Kidney (tissue), 14 donors: Measurements from ENCODE around the gene GRHL1. TPM values are rescaled to one million over a fixed set of nuclear protein-coding genes. Genes with fewer than 3 reads are reported as not detected.

Experiments
- DNase-seq, 5 donors: peaks; one replicate each; pipeline ENCODE4 v3.0.0-alpha.2; 2013 to 2020
- FAIRE-seq: peaks from 2 replicates; lab custom pipeline; 2012; peaks lifted over from hg19 to GRCh38; lab: Jason Lieb, UNC
- H3K27ac ChIP-seq, 2 donors: one replicate each; pipeline ENCODE4 v1.7.0; 2013; ENCODE audit warnings: low read depth in 2 of 2, low read length in 2 of 2, inconsistent platforms in 1 of 2
- H3K27me3 ChIP-seq: one replicate; pipeline ENCODE4 v1.7.1; 2013; ENCODE audit warnings: low read length, inconsistent platforms; ENCODE audit not compliant: control insufficient read depth, insufficient read depth
- H3K36me3 ChIP-seq, 3 donors: one replicate each; pipeline versions ENCODE4 v1.7.0 to v1.7.1; 2013; ENCODE audit warnings: low read length in 3 of 3, control low read depth in 1 of 3, inconsistent platforms in 1 of 3; ENCODE audit not compliant: insufficient read depth in 3 of 3, control insufficient read depth in 2 of 3
- H3K4me1 ChIP-seq, 3 donors: one replicate each; pipeline versions ENCODE4 v1.7.0 to v1.7.1; 2013; ENCODE audit warnings: low read length in 3 of 3, inconsistent platforms in 1 of 3, low read depth in 1 of 3; ENCODE audit not compliant: control insufficient read depth in 2 of 3, insufficient read depth in 2 of 3
- H3K4me3 ChIP-seq, 3 donors: one replicate each; pipeline versions ENCODE4 v1.7.0 to v1.8.1; 2013; ENCODE audit warnings: low read length in 3 of 3, control low read depth in 1 of 3, inconsistent platforms in 1 of 3
- H3K9ac ChIP-seq, 3 donors: one replicate each; pipeline versions ENCODE4 v1.7.0 to v1.7.1; 2013; ENCODE audit warnings: low read length in 3 of 3, control low read depth in 1 of 3, inconsistent platforms in 1 of 3
- H3K9me3 ChIP-seq, 3 donors: one replicate each; pipeline versions ENCODE4 v1.7.0 to v1.7.1; 2013; ENCODE audit warnings: low read length in 3 of 3, control low read depth in 1 of 3, inconsistent platforms in 1 of 3; ENCODE audit not compliant: control insufficient read depth in 2 of 3, insufficient read depth in 1 of 3
- CTCF ChIP-seq: IDR thresholded peaks from 3 replicates; pipeline ENCODE4 v1.5.1; 2012; ENCODE audit warnings: mild to moderate bottlenecking, moderate library complexity, borderline replicate concordance; ENCODE audit not compliant: insufficient read depth; ENCODE audit errors: extremely low read depth
- intact Hi-C: fragments of 100-400 bp; cut with DNase I; formaldehyde crosslinking; loops from one replicate; pipeline ENCODE4 v1.11.1; 2022
- polyA plus RNA-seq: library from polyadenylated mRNA; stranded (reverse); fragments of 350-450 nt; fragmentation: Illumina TruSeq; extraction: RNeasy Lipid Tissue Mini Kit (QIAGEN cat#74804); gene quantifications from one replicate; pipeline ENCODE4 v1.2.3, GENCODE V29; 2014; ENCODE audit warnings: low read depth, low replicate concordance; ENCODE audit not compliant: insufficient read depth
- total RNA-seq: library from RNA; stranded (reverse); fragmentation: NEBNext Ultra II Directional; extraction: Animal tissue kit (Norgen Biotek cat#: 25700); gene quantifications from one replicate; pipeline ENCODE4 v1.2.1, GENCODE V29; 2021
- donor health status: control.
- donor health status: control.
- donor health status: control.
- donor health status: control.
- donor health status: control.
- donor health status: DM: yes; HTN: yes; CAD: no.
- donor health status: Normal renal cell carcinoma (clear cell type).

GRHL1 gene
- total and polyA plus RNA-seq, 2 donors from 2014 or later: 2.3 to 6.0 TPM

- no peak for TF ChIP-seq CTCF
- H3K27ac ChIP-seq: no peak overlapping the region
- H3K4me3 ChIP-seq: no peak overlapping the region
- peaks cover 0 to 13% (median 2%) of the 10 kb centered on the region in 3 donors for H3K36me3 ChIP-seq
- no peaks in the 10 kb centered on the region for H3K27me3 ChIP-seq
- no peak overlapping the region for H3K9ac ChIP-seq
- no peak for DNase-seq
- no peaks in the 10 kb centered on the region for H3K4me1 ChIP-seq
- H3K9me3 ChIP-seq: no peaks in the 10 kb centered on the region
- no peak for FAIRE-seq
- intact Hi-C loops: no loop called here
Measured at GRCh38 chr2:9908639-9909038, 42.9 kb upstream of the GRHL1 start.

- Histone ChIP-seq H3K27ac (no peak overlapping the region), H3K9ac (no peak overlapping the region), H3K4me1 (no peaks in the 10 kb centered on the region), H3K36me3 (peaks cover 0 to 16% (median 3%) of the 10 kb centered on the region in 3 donors), H3K9me3 (no peaks in the 10 kb centered on the region), H3K27me3 (no peaks in the 10 kb centered on the region), H3K4me3 (no peak overlapping the region)
- DNase-seq (no peak), FAIRE-seq (no peak)
- no peak for TF ChIP-seq CTCF
- intact Hi-C loops: no loop called here
Measured at GRCh38 chr2:9909106-9909505, 42.4 kb upstream of the GRHL1 start.

- Histone ChIP-seq H3K27ac (no peak overlapping the region), H3K4me3 (no peak overlapping the region), H3K27me3 (no peaks in the 10 kb centered on the region), H3K9me3 (no peaks in the 10 kb centered on the region), H3K36me3 (peaks cover 0 to 27% (median 5%) of the 10 kb centered on the region in 3 donors), H3K4me1 (no peaks in the 10 kb centered on the region), H3K9ac (no peak overlapping the region)
- DNase-seq (no peak), FAIRE-seq (no peak)
- intact Hi-C loops: no loop called here
- TF ChIP-seq CTCF: no peak
Measured at GRCh38 chr2:9910699-9911098, 40.8 kb upstream of the GRHL1 start.

- FAIRE-seq (no peak), DNase-seq (no peak)
- Histone ChIP-seq H3K4me1 (no peaks in the 10 kb centered on the region), H3K36me3 (peaks cover 0 to 27% (median 5%) of the 10 kb centered on the region in 3 donors), H3K27ac (no peak overlapping the region), H3K9ac (no peak overlapping the region), H3K4me3 (no peak overlapping the region), H3K9me3 (no peaks in the 10 kb centered on the region), H3K27me3 (no peaks in the 10 kb centered on the region)
- intact Hi-C loops: no loop called here
- no peak for TF ChIP-seq CTCF
Measured at GRCh38 chr2:9912468-9912867, 39.0 kb upstream of the GRHL1 start.
